GM12873 (cell line): ENCODE results near the gene IFT122.

Experiments
- CTCF ChIP-seq: IDR thresholded peaks from 2 replicates; pipeline ENCODE4 v1.5.1; 2012; ENCODE audit warnings: low read depth, mild to moderate bottlenecking, moderate library complexity, low read length, control low read depth; ENCODE audit not compliant: insufficient read depth; ENCODE audit errors: missing control alignments

Gene IFT122

DNA sequence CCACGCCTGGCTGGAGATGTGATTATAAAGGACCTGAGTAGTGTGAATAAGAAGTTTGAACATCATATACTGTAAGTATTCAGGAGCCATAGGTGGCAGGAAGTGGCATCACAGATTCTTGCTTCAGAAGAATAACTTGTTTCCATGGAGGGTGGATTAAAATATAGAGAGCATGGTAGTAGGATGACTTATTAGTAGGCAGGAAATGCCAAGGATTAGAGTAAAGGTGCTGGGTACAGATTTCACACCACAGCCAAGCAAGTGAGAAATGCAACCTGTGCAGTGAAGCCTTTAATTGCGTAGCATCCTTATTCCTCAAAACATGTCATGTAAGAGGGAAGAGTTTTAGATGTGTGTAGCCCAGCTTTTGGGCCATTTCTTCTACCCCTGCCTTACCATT lies 30.8 kb downstream of the IFT122 start:
- TF ChIP-seq CTCF: no peak

DNA sequence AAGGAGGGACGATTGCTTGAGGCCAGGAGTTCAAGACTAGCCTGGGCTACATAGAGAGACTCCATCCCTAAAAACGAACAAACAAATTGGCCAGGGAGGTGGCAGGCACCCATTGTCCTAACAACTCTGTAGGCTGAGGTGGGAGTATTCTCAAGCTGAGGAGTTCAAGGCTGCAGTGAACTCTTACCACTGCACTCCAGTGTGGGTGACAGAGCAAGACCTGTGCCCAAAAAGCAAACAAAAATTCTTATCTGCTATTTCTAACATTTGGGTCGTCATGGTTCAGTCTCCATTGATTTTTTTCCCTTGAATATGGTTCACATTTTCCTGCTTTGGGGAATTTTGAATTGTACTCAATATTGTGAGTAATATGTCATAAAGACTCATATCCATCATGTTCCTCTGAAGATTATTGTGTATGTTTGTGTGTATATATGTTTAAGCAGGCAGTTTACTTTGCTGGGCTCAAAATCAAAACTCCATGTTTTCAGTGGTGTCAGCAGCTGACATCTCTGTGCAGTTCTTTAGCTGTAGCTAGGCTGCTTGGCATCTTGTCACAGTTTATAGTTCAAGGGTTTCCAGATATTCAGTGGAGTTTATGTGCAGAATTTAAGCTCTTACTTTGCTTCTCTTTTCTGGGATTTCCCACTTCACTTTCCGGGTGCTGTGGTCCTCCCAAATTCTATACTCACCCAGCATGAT lies 33.2 kb downstream of the IFT122 start:
- TF ChIP-seq CTCF: no peak

DNA sequence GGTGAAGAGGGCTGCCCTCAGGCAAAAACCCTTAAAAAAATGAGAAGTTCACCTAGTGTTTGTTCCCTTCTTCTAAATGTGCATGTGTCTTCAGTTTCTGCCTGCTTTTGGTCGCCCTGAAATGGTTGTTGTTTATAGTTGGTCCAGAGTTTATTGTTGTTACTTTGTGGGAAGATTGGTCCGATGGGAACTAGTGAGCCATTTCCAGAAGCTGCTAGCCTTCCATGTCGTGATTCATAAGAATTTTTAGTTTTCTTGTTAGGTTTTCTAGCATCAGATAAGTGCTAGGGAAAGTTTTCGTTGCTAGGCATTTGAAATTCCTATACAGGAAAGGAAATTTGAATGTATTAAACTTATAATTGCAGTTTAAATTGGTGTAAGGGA lies 33.7 kb downstream of the IFT122 start:
- no peak for TF ChIP-seq CTCF

- TF ChIP-seq CTCF: no peak
These were observed 35.2 kb downstream of the IFT122 start for GRCh38 chr3:129474984-129475804.

- no peak for TF ChIP-seq CTCF
These were observed 35.8 kb downstream of the IFT122 start for GRCh38 chr3:129475863-129476262.

DNA sequence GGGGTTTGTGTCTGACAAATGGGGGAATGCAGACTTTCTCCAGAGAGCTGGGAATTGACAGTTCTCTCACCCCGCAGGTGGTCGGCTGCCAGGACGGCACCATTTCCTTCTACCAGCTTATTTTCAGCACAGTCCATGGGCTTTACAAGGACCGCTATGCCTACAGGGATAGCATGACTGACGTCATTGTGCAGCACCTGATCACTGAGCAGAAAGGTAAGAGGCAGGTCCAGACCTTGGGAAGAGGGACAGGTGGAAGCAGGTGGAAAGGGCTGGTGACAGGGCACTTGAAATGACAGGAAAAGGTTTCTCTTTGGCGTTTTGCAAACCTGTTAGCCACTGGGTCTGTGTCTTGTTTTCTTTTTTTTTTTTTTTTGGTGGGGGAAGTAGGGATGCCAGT lies 36.6 kb downstream of the IFT122 start:
- no peak for TF ChIP-seq CTCF

DNA sequence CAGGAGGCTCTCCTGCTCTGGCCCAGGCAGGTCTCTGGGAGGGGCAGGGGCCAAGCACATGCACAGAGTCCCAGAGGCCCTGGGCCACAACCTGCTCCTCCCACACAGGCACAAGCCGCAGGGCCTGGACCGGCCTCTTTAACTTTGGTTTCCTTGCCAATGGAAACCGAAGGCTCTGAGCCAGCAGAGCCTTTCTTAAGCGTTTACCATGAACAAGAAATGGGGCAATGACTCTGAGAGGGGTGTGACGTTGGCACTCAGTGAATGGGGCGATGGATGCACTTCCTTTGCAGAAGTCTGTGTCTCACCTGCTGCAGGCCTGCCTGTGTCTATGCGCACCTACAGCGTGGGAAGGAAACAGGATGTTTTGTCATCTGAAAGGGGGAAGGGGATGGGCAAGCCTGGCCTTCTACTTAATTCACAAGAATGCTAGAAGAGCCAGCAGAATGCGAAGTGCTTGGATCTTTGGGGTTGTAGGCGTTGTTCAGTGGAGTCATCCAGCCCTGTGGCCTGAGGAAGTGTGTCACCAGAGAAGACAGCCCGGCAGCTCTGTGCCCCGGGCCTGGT lies 41.8 kb downstream of the IFT122 start:
- TF ChIP-seq CTCF: no peak
